T-helper 2 cell (primary cell): Measurements from ENCODE around the gene KLLN.
A peak's percentile ranks its signal among the peaks of the same experiment; 100 is the strongest.
"Not testable (repeated sequence)": the region's sequence is repeated elsewhere in the genome, so short reads cannot be mapped to it uniquely, and the experiment has no call there.

ENCODE experiments used
- DNase-seq, 5 experiments: peaks; one replicate each; pipeline versions ENCODE4 v3.0.0 to v3.0.0-alpha.2; 2012 to 2022

Gene KLLN

DNA sequence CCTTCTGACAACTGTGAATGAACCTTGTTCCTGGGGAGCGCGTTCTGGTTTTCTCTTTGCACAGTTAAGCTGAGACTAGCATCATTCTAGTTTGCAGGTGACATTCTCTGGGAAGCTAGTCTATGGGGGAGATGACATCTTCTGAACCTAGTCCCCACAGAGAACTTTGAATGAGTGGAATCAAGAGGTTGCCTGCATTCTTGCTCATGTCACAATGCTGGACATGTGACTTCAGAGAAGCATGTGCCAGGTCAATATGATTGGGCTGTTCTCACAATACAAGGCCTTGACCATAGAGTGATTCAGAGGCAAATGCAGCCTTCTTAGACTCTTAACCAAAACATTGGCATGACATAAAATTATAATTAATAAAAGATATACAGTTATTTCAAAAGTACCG, 22.1 kb downstream of the KLLN start:
- DNase-seq: no peak

DNA sequence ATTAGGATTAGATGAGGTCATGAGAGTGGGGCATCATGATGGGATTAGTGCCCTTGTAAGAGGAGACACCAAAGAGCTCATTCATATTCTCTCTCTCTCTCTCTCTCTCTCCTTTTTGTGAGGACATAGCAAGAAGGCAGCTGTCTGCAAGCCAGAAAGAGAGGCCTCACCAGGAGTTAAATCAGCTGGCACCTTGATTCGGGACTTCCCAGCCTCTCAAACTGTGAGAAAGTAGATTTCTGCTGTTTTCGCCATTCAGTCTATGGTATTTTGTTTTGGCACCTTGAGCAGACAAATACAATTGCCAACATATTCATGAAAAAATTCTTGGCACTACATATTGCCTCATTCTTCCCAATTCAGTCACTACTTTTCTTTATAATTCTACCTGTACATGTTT, 24.7 kb downstream of the KLLN start:
- DNase-seq: no peak

DNA sequence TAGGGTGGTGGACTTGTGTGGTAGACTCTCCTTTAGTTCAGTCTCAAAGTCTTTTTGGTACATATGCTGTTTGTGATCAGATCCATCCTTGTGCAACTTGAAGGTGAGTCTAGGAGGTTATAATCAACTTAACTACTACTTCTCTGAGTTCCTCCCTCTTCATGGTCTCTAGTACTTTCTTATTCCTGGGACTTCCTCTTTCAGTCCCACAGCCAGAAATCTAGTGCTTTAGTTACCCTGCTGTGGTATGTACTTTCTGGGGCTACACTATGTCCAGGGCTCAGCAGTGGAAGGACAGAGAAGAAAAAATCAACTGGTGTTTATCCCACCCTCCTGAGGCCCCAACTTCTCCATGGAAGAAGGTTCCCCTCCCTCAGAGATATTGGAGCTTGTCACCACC, 25.9 kb downstream of the KLLN start:
- DNase-seq: no peak

DNA sequence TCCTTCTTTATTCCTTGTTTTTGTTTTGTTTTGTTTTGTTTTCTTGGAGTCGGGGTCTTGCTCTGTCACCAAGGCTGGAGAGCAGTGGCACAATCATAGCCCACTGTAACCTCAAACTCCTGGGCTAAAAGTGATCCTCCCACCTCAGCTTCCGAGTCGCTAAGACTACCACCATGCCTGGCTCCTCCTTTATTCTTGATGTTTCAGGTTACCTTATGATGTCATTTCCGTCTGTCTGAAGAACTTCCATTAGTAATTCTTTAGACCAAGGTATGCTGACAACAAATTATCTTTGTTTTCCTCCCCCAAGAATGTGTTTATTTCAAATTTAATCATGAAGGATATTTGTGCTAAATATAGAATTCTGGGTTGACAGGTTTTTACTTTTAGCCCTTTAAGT, 27.2 kb downstream of the KLLN start:
- no peak for DNase-seq

DNA sequence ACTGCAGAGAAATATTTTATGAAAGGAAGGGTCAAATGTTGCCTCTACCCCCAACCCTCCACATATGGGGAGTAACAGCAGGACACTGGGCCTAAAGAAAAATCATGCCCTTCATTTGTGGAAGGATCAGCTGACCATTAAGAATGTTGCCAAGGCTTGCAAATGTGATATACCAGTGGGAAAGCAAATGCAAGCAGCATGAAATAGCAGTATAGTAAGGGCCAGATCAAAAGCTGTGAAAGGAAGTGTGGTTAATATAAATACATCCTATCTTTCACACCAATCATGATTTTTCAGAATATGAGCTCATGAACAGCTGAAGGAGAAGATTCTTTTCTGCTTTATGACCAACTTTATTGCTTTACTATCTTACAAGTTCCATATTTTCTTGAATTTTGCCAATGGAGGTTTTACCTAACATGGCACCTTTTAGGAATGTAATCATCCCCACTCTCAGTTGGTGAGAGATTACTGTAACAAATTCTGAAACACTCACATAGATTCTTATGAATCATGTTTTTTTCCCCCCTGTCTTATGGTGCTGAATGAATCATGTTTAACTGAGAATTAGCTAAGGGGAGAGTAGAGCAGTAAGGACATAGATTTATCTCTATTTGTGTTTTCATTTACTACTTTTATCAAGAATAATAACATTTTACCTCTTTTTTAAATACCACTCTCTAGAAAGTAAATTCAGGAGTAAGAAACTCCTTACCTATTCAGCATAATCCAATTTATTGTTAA, 33.2 kb downstream of the KLLN start:
- peak in 1 of 5 experiments; percentile 39 for DNase-seq

DNA sequence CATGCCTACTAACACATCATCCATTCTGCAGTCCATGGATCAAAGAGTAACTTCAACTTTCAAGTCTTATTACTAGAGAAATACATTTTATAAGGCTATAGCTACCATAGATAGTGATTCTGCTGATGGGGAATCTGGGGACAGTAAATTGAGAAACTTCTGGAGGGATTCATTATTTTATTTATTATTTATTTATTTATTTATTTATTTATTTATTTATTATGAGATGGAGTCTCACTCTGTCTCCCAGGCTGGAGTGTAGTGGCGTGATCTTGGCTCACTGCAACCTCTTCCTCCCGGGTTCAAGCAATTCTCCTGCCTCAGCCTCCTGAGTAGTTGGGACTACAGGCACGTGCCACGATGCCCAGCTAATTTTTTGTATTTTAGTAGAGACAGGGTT, 34.3 kb downstream of the KLLN start:
- DNase-seq: not testable (repeated sequence)

DNA sequence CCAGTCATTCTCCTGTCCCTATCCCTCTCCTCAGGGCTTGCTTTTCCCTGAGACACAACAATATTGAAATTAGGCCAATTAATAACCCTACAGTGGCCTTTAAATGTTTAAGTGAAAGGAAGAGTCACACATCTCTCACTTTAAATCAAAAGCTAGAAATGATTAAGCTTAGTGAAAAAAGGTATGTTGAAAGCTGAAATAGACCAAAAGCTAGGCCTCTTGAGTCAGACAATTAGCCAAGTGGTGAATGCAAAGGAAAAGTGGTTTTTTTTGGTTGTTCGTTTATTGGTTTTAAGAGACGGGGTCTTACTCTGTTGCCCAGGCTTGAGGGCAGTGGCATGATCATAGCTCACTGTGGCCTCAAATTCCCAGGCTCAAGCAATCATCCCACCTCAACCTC, 35.7 kb downstream of the KLLN start:
- no peak for DNase-seq

DNA sequence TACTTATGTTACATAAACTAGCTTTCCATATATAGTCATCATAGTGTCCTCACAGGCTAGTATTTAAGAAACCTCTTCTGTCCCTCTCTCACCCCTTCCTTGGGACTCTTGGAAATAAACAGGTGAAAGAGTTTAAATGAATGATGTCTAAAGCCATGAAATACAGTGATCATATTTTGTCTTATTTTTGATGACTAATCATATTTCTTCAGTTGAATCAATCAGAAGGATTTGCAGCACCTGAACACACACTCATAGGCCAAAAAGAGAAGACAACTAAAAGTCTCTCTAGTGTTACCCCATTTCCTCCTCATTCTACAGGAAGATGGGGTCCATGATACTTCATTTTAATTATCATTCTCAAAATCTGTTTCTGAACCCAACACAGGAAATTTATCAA, 36.7 kb downstream of the KLLN start:
- DNase-seq: peak in 1 of 5 experiments; percentile 19

DNA sequence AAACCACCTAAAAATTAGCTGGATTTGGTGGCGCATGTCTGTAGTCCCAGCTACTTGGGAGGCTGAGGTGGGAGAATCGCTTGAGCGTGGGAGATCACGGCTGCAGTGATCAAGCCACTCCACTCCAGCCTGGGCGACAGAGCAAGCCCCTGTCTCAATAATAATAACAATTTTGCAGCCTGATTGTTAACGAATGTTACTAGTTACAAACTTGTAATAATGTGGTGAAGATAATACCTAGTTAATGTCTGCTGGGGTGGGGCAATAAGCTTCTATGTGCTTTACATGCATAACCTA, 44.1 kb downstream of the KLLN start:
- no peak for DNase-seq

DNA sequence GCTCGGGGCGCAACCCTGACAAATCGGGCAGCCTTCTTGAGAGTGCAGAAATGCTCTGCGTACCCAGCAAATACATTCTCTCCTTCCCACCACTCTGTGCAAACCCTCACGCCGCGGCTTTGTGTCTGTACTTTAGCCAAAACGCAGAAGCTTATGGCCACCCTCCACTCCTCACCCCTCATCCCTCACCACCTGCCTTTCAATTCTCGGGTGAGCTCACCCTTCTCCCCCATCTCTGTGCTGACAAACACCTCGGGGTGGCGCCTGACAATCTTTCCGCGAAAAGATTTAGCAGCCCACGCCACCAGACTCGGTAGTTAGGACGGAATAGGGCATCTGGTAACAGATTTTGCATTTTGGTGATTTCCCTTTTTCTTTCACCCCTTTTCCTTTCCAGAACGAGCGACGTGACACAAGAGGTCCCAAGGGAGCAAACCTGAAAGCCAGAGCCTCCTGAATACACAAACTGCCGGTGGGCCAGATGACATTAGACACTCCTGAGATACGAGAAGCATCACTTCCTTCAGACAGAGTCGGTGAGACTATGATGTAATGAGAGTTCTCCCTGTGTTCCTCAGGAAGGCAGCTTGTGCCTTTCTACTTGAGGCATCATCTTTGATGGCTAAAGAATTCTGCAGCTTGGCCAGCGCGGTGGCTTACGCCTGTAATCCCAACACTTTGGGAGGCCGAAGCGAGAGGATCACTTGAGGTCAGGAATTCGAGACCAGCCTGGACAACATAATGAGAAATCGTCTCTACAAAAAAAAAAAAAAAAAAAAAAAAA, 44.6 kb downstream of the KLLN start:
- peak; percentile 17 to 70 (median 49) for DNase-seq

DNA sequence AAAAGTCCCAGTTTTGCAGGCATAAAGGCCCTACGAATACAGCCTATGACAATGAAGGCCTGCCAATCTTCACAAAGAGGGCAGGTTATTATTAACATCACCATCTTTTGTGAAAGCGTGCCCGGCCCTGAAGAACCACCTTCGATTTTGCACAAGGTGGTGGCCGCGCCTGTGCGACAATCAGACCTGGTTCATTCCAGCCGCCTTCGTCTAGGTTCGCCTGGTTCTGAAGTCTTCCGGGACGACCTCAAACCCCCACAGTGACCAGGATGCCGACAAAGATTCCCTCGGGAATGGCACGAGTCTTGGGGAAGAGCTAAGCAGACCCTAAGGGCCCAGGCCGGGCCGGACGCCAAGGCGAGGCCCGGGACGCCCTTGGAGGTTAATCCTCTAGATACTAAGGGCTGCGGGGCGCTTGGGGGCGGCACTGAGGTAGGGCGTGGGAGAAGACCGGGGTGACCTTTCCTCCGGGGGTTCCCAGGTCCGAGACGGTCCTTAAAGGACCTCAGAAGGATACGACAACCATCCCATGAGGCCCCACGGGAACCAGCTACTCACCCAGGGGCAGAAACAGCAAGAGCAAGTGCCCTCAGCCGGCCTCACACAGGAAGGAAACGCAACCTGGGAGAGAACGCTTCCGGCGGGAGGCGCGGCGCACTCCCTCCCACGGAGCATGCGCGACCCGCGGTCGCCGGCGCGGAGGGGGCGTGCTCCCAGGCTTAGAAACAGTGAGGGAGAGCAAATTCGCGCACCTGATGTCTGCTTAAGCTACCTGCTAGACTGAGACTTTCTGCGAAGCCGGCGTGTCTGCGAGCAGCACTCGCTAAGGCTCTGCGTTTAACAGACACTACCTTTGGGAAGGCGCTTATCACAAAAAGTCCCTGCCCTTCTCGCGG, 45.5 kb downstream of the KLLN start, which contains the start of gene ATAD1:
Gene ATAD1, minus strand, starts transcription at position 618 of the 896 bp plus-strand sequence. CDS start 3,627 bp downstream, outside the sequence.
- peak; percentile 71 to 94 (median 82) for DNase-seq

DNA sequence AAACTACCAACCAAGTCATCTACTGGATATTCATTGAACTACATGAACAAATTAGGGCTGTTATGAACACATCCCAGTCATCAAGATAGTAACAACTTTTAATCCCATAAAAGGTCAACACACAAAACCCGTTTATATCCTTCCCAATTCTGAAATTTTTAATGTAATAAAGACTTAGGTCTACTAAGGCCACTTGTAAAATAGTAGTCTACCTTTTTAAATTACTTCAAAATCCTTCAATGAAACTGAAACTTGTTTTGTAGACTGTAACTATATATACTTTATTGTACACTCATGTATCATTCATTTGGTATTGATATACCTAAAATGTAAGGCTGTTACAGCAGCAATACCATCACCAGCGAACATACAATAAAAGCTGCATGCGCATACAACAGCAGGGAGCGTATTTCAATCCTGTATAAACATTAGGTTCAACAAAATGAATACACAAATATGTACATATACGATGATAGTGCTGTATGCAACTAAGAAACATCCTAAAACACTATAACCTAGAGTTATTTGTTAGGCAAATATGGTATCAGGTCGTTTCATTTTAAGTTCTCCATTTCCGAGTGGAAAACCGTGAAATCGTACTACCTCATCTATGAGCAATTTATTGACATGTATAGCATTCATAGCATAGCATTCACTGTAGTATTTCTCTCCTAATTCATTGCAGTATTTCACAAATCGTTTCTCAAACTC, 46.3 kb downstream of the KLLN start:
- no peak for DNase-seq

DNA sequence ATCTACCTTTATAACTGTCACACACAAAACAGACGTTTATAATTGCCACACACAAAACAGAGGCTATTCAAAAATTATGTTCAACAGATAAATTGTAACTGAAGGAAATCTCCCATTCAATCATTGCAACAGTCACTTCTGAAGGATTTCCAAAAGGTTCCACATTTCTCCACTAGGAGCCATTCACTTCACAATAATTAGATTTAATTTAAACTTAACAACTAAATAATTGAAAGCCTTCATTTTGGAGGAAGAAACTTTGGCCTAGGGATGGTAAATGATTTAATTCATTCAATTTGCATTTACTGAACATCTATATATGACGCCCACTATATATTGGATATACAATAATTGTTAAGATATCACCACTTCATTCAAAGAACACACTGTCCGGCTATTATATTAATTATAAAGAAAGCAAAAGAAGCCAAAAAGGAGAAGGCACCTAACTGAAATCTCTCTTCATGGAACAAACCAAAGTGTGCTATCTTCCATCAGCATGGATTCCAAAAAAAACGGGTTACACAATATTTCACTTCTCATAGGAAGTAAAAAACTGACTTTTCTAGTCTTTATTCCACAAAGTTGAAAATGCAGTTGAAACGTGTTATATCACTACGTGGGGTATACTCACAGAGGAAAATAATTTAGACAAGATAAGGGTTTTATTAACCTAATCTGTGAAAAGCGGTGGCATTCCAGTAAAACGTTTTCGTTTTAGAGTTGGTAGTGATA, 47.0 kb downstream of the KLLN start:
- DNase-seq: no peak
